Coronary artery (tissue), 2 donors: ENCODE results near the gene GRIN2A.
"Not testable (repeated sequence)": the region's sequence is repeated elsewhere in the genome, so short reads cannot be mapped to it uniquely, and the experiment has no call there.

Experiments
- DNase-seq: peaks from one replicate; pipeline ENCODE4 v3.0.0-alpha.2; 2017; ENCODE audit warnings: low spot score
- H3K27ac ChIP-seq, 2 donors: fragments of 200-600 bp; sonication (generic); one replicate each; pipeline ENCODE4 v1.5.1; 2016 to 2019
- H3K4me3 ChIP-seq: fragments of 200-600 bp; sonication (generic); 2 replicates; pipeline ENCODE4 v1.5.1; 2016; ENCODE audit warnings: mild to moderate bottlenecking, moderate library complexity
- CTCF ChIP-seq: fragments of 200-600 bp; sonication (generic); IDR thresholded peaks from one replicate; pipeline ENCODE4 v1.5.1; 2019; ENCODE audit warnings: antibody characterized with exemption

The GRIN2A gene

GRCh38 chr16:9900576-9900975 lies 281.7 kb downstream of the GRIN2A start:
- Histone ChIP-seq H3K27ac (no peak overlapping the region), H3K4me3 (no peak overlapping the region)
- TF ChIP-seq CTCF: no peak
- no peak for DNase-seq

GRCh38 chr16:9898555-9898954 lies 283.7 kb downstream of the GRIN2A start:
- no peak for TF ChIP-seq CTCF
- no peak overlapping the region for H3K27ac ChIP-seq
- no peak for DNase-seq
- no peak overlapping the region for H3K4me3 ChIP-seq

GRCh38 chr16:9898124-9898523 lies 284.1 kb downstream of the GRIN2A start:
- no peak overlapping the region for H3K4me3 ChIP-seq
- no peak for TF ChIP-seq CTCF
- no peak for DNase-seq
- no peak overlapping the region for H3K27ac ChIP-seq

GRCh38 chr16:9895817-9896216 lies 286.4 kb downstream of the GRIN2A start:
- no peak for DNase-seq
- no peak for TF ChIP-seq CTCF
- H3K27ac ChIP-seq: no peak overlapping the region
- no peak overlapping the region for H3K4me3 ChIP-seq

- Histone ChIP-seq H3K27ac (no peak overlapping the region), H3K4me3 (no peak overlapping the region)
- no peak for TF ChIP-seq CTCF
- no peak for DNase-seq
These were observed 296.4 kb downstream of the GRIN2A start for GRCh38 chr16:9885876-9886275.

- no peak for TF ChIP-seq CTCF
- H3K4me3 ChIP-seq: no peak overlapping the region
- H3K27ac ChIP-seq: no peak overlapping the region
- no peak for DNase-seq
These were observed 296.8 kb downstream of the GRIN2A start for GRCh38 chr16:9885467-9885866.

GRCh38 chr16:9875981-9876380 lies 306.2 kb downstream of the GRIN2A start:
- not testable (repeated sequence) for DNase-seq, H3K27ac ChIP-seq, H3K4me3 ChIP-seq

- no peak for DNase-seq
- Histone ChIP-seq H3K4me3 (no peak overlapping the region), H3K27ac (no peak overlapping the region)
- no peak for TF ChIP-seq CTCF
These were observed 308.0 kb downstream of the GRIN2A start for GRCh38 chr16:9874219-9874618.
